ENCODE data around the gene ANKRD63.

DNA sequence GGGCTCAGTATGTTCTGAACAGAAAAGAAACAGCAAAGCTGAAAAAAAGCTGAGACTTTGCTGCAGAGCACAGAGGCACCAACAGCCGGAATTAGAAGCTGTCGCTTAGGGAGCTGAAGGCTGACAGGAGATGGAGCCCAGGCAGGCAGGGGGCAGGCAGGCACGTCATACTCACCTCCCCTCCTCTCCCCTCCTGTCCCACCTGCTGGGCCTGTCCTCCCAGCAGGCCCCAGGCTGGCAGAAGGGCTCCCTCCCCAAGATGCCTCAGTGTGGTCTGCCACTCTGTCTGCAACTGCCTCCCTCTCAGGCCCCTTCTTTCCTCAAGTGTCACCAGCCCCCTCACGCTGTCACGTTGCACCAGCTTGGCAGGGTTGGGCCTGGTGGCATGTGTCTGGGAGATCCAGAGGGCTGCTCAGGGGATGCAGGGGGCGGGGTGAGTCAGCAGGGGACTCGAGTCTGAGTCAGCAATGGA lies 3.2 kb upstream of the ANKRD63 start:
- TF ChIP-seq, protein P1, sequence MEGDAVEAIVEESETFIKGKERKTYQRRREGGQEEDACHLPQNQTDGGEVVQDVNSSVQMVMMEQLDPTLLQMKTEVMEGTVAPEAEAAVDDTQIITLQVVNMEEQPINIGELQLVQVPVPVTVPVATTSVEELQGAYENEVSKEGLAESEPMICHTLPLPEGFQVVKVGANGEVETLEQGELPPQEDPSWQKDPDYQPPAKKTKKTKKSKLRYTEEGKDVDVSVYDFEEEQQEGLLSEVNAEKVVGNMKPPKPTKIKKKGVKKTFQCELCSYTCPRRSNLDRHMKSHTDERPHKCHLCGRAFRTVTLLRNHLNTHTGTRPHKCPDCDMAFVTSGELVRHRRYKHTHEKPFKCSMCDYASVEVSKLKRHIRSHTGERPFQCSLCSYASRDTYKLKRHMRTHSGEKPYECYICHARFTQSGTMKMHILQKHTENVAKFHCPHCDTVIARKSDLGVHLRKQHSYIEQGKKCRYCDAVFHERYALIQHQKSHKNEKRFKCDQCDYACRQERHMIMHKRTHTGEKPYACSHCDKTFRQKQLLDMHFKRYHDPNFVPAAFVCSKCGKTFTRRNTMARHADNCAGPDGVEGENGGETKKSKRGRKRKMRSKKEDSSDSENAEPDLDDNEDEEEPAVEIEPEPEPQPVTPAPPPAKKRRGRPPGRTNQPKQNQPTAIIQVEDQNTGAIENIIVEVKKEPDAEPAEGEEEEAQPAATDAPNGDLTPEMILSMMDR (optimal IDR thresholded peaks at IDR 0.05 in 1 of 3, IDR thresholded peaks at IDR 0.05 in 1 of 3, conservative IDR thresholded peaks at IDR 0.05 in 1 of 3; ENCODE audit: extremely low read depth in 1 of 3, insufficient read depth in 2 of 3, low read length in 3 of 3), result no peak
- no peak for TF ChIP-seq EZH2 (IDR thresholded peaks at IDR 0.05; ENCODE audit: low read length)

Data from keratinocyte (primary cell).